ENCODE measurements around the gene MAN2B1. TPM values are rescaled to one million over a fixed set of nuclear protein-coding genes. Genes with fewer than 3 reads are reported as not detected.

MAN2B1 gene
- total and polyA plus RNA-seq, 2 of the 13 experiments (the other 11 are each of a cell fraction or from before 2014, with no cell fraction given), result 23.6 to 23.8 TPM

GRCh38 chr19:12669270-12670158 lies 3.0 kb upstream of the MAN2B1 start (continued):
- TF ChIP-seq ZGPAT (CRISPR knock-in tag; IDR thresholded peaks at IDR 0.05) (peak; percentile 81; the same call in 1 of the 2 replicates), CENPX (CRISPR knock-in tag; IDR thresholded peaks at IDR 0.05) (no peak), ZNF879 (CRISPR knock-in tag; IDR thresholded peaks at IDR 0.05) (no peak), NKX3-1 (CRISPR knock-in tag; IDR thresholded peaks at IDR 0.05) (no peak; the same call in 1 of the 2 replicates), RARG (CRISPR knock-in tag; IDR thresholded peaks at IDR 0.05; ENCODE audit: low read depth) (no peak), PTBP1 (IDR thresholded peaks at IDR 0.05; ENCODE audit: low read depth, low read length, poor library complexity, severe bottlenecking) (no peak), ZNF24 (IDR thresholded peaks at IDR 0.05) (peak; percentile 48; the same call in 1 of the 2 replicates), LRRFIP1 (CRISPR knock-in tag; conservative IDR thresholded peaks at IDR 0.05) (no peak), ZNF333 (CRISPR knock-in tag; IDR thresholded peaks at IDR 0.05; ENCODE audit: borderline replicate concordance) (peak; percentile 51; the same call in 1 of the 2 replicates), ZMYM4 (CRISPR knock-in tag; IDR thresholded peaks at IDR 0.05) (no peak; the same call in none of the 2 replicates), POLR2AphosphoS5 (IDR thresholded peaks at IDR 0.05; ENCODE audit: low read depth, low read length) (peak; percentile 83), KLF15 (CRISPR knock-in tag; IDR thresholded peaks at IDR 0.05; ENCODE audit: borderline replicate concordance) (no peak; the same call in 1 of the 2 replicates), ZNF468 (CRISPR knock-in tag; IDR thresholded peaks at IDR 0.05) (no peak)
- TF ChIP-seq, protein P1, sequence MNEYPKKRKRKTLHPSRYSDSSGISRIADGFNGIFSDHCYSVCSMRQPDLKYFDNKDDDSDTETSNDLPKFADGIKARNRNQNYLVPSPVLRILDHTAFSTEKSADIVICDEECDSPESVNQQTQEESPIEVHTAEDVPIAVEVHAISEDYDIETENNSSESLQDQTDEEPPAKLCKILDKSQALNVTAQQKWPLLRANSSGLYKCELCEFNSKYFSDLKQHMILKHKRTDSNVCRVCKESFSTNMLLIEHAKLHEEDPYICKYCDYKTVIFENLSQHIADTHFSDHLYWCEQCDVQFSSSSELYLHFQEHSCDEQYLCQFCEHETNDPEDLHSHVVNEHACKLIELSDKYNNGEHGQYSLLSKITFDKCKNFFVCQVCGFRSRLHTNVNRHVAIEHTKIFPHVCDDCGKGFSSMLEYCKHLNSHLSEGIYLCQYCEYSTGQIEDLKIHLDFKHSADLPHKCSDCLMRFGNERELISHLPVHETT (CRISPR knock-in tag; conservative IDR thresholded peaks at IDR 0.05), result no peak
- TF ChIP-seq, protein P2, sequence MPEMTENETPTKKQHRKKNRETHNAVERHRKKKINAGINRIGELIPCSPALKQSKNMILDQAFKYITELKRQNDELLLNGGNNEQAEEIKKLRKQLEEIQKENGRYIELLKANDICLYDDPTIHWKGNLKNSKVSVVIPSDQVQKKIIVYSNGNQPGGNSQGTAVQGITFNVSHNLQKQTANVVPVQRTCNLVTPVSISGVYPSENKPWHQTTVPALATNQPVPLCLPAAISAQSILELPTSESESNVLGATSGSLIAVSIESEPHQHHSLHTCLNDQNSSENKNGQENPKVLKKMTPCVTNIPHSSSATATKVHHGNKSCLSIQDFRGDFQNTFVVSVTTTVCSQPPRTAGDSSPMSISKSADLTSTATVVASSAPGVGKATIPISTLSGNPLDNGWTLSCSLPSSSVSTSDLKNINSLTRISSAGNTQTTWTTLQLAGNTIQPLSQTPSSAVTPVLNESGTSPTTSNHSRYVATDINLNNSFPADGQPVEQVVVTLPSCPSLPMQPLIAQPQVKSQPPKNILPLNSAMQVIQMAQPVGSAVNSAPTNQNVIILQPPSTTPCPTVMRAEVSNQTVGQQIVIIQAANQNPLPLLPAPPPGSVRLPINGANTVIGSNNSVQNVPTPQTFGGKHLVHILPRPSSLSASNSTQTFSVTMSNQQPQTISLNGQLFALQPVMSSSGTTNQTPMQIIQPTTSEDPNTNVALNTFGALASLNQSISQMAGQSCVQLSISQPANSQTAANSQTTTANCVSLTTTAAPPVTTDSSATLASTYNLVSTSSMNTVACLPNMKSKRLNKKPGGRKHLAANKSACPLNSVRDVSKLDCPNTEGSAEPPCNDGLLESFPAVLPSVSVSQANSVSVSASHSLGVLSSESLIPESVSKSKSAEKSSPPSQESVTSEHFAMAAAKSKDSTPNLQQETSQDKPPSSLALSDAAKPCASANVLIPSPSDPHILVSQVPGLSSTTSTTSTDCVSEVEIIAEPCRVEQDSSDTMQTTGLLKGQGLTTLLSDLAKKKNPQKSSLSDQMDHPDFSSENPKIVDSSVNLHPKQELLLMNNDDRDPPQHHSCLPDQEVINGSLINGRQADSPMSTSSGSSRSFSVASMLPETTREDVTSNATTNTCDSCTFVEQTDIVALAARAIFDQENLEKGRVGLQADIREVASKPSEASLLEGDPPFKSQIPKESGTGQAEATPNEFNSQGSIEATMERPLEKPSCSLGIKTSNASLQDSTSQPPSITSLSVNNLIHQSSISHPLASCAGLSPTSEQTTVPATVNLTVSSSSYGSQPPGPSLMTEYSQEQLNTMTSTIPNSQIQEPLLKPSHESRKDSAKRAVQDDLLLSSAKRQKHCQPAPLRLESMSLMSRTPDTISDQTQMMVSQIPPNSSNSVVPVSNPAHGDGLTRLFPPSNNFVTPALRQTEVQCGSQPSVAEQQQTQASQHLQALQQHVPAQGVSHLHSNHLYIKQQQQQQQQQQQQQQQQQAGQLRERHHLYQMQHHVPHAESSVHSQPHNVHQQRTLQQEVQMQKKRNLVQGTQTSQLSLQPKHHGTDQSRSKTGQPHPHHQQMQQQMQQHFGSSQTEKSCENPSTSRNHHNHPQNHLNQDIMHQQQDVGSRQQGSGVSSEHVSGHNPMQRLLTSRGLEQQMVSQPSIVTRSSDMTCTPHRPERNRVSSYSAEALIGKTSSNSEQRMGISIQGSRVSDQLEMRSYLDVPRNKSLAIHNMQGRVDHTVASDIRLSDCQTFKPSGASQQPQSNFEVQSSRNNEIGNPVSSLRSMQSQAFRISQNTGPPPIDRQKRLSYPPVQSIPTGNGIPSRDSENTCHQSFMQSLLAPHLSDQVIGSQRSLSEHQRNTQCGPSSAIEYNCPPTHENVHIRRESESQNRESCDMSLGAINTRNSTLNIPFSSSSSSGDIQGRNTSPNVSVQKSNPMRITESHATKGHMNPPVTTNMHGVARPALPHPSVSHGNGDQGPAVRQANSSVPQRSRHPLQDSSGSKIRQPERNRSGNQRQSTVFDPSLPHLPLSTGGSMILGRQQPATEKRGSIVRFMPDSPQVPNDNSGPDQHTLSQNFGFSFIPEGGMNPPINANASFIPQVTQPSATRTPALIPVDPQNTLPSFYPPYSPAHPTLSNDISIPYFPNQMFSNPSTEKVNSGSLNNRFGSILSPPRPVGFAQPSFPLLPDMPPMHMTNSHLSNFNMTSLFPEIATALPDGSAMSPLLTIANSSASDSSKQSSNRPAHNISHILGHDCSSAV (CRISPR knock-in tag; IDR thresholded peaks at IDR 0.05; ENCODE audit: borderline replicate concordance), result no peak

Data from HepG2 (cell line).